Retina (tissue), 1 donor: ENCODE results near the gene CALCB.

Experiments used
- DNase-seq: peaks from one replicate; pipeline ENCODE4 v3.0.0-alpha.2; 2016

Gene CALCB

GRCh38 chr11:15074206-15075161 is 1.1 kb downstream of the CALCB start:
- peak; percentile 94 for DNase-seq

GRCh38 chr11:15075162-15075526 is 1.8 kb downstream of the CALCB start:
- DNase-seq = no peak

- DNase-seq = no peak
Measured at GRCh38 chr11:15091175-15091574, 17.8 kb downstream of the CALCB start.

- DNase-seq = no peak
Measured at GRCh38 chr11:15091625-15092024, 18.2 kb downstream of the CALCB start.

GRCh38 chr11:15093432-15093831 is 20.0 kb downstream of the CALCB start:
- DNase-seq = no peak

- no peak for DNase-seq
Measured at GRCh38 chr11:15095736-15096228, 22.4 kb downstream of the CALCB start.

GRCh38 chr11:15097411-15097810 is 24.0 kb downstream of the CALCB start:
- no peak for DNase-seq

- no peak for DNase-seq
Measured at GRCh38 chr11:15099267-15099666, 25.9 kb downstream of the CALCB start.

- peak; percentile 84 for DNase-seq
Measured at GRCh38 chr11:15101072-15101709, 27.8 kb downstream of the CALCB start.

- no peak for DNase-seq
Measured at GRCh38 chr11:15104166-15104565, 30.8 kb downstream of the CALCB start.

- no peak for DNase-seq
Measured at GRCh38 chr11:15106201-15106965, 33.0 kb downstream of the CALCB start.

GRCh38 chr11:15107730-15108515 is 34.5 kb downstream of the CALCB start:
- no peak for DNase-seq

GRCh38 chr11:15108592-15109130 is 35.3 kb downstream of the CALCB start:
- DNase-seq = no peak

GRCh38 chr11:15109602-15110001 is 36.2 kb downstream of the CALCB start:
- no peak for DNase-seq

- DNase-seq = no peak
Measured at GRCh38 chr11:15111215-15111614, 37.8 kb downstream of the CALCB start.

GRCh38 chr11:15112131-15112541 is 38.7 kb downstream of the CALCB start:
- peak; percentile 39 for DNase-seq

GRCh38 chr11:15113381-15113780 is 40.0 kb downstream of the CALCB start:
- no peak for DNase-seq

- peak; percentile 66 for DNase-seq
Measured at GRCh38 chr11:15114501-15115475, 41.4 kb downstream of the CALCB start, which contains the start of gene INSC. Gene INSC (plus strand): TSS chr11:15114923. CDS start chr11:15149175, 34,252 bp downstream.

- no peak for DNase-seq
Measured at GRCh38 chr11:15115686-15116085, 42.3 kb downstream of the CALCB start.

GRCh38 chr11:15117751-15118150 is 44.4 kb downstream of the CALCB start:
- DNase-seq = no peak

GRCh38 chr11:15118431-15118830 is 45.0 kb downstream of the CALCB start:
- no peak for DNase-seq
